Fibroblast of skin of right biceps (primary cell): ENCODE data around the gene SULF2.
"Not testable (repeated sequence)": the region's sequence is repeated elsewhere in the genome, so short reads cannot be mapped to it uniquely, and the experiment has no call there.

ENCODE experiments used
- DNase-seq: peaks from one replicate; pipeline ENCODE4 v3.0.0-alpha.2; 2013

Gene SULF2

DNA sequence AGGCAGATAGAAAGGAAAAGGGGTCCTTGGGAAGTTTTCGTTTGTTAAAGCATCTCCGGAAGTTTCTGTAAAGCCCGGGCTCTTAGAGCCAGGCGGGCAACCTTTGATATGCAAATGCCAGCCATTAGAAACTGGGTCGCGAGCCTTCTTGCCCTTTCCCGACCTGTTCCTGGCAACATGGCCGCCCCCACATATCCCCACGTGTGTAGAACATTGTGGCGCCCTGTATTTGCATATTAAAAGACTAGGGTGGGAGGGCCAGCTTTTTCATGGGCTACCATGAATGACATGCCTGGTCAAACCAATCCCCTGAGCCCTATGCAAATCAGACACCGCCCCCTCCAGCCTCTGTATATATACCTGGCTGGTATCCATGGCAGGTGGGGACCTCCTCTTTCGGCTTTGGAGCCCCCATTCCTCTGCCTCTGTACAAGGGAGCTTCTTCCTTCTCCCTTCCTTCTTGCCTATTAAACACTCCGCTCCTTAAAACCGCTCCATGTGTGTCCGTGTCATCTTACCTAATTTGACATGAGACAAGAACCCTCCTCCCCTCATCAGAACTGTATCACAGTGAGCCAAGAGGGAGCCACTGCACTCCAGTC, 19.0 kb upstream of the SULF2 start:
- DNase-seq, result not testable (repeated sequence)

DNA sequence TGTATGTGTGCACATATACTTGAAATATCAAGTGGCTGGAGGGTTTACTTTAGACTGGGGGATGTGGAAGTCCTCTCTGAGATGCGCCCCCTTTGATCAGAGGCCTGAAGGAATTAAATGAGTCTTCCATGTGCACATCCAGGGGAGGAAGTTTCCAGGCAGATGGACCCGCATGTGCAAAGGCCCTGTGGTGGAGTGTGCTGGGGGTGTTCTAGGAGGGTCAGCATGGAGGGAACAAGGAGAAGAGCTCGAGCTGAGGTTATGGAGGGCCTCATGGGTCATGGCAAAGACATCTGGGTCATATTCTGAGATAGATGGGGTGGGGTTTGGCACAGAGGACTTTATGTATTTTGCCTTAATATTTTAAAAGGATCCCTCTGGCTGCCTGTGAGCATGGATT, 17.7 kb upstream of the SULF2 start:
- no peak for DNase-seq

DNA sequence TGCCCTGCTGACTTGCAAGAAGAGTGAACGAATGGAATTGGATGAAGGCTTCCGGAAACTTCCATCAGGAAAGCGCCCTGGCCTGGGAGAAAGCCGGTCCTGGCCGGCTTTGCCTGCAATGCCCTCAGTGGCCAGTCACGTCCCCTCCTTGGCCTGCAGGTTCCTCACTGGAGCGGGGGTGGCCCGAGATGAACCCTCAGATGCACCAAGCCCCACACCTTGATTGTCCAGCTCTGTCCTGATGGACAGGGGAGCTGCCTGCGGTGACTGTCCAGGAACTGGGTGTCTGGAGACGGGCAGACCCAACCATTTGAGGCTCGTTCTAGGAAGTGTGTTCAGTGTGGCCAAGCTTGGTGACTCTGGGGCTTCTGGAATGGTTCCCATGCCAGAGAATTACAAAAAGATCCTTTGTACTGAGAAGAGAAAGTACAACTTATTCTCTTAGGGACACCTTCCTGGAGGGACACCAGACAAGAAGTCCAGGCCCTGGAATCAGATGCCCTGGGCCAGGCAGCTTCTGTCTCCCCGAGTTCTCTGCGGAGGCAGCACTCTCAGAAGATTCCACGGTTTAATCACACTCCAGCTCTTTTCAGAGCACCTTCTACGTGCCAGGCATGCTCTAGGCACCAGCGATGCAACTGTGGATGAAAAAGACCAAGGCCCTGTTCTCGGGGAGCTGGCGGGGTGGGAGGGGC, 17.1 kb upstream of the SULF2 start:
- no peak for DNase-seq

DNA sequence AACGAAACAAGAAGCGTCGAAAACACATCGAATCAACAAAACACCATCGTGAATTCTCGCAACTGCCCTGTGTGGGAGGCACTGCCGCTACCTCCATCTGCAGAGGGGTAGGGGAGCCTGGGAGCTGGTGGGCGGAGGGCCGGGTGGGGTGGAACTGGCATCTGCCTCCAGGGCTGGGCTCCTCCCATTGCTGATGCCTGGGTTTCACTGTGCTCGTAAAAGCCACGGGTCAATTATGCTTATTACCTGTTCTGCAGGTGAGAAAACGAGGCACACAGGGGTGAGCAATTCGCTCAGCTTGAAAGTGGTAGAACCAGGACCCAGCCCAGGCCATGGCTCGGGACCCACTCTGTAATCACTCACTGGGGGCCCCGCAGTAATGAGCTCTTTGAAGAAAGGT, 16.5 kb upstream of the SULF2 start:
- no peak for DNase-seq

DNA sequence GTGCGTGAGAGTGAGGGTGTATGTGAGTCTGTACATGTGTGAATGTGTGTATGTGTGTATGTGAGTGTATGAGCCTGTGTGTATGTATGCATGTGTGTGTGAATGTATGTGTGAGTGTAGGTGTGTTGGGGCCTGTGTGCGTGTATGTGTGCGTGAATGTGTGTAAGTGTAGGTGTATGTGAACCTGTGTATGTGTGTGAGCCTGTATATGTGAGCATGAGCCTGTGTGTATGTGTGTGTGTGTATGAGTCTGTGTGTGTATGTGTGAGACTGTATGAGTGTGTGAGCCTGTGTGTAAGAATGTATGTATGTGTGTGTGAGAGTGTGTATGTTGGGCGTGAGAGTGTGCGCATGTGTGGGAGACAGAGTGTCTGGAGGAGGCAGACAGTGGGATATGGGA, 15.8 kb upstream of the SULF2 start:
- DNase-seq, result no peak

DNA sequence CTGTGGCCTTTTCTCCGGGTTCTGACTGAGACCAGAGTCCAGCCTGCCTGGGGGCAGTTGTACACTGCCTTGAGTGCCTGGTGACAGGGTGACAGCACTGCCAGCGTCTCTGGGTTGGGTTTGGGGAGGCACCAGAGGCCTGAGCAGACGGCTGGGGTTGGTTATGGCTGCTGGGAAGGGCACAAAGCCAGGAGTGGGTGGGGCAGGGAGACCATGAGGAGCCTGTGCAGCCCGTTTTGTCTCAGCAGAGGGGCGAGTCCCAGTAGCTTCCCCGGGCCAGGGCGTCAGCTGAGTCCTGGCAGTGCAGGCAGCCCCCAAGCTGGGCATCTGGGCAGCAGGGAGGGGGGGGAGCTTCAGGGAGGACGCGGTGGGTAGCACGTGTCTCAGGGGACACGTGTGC, 15.3 kb upstream of the SULF2 start:
- no peak for DNase-seq

DNA sequence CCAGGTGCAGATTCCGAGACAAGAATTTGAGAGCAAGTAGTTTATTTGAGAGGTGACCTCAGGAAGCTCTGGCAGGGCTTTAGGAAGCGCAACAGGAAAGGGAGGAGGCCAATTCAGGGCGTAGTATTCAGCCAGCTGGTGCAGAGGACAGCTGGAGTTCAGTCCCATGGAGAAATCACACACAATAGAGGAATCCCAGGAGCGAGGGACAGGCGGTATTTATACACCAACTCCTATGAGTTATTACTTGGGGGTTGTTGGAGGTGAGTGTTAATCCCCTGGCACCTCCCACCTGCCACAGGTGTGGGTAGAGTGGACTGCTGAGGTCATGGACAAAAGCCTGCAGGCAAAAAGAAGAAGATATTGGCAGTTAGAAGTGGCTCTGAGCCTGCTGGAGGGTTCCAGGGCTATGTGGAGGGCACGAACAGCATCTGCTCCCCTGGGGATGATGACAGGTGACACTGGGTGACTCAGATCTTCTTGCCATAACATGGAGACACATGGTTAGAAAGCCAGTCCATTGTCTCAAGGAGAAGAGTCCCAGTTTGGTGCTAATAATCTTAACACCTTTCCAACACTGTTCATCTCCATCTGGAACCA, 13.9 kb upstream of the SULF2 start:
- no peak for DNase-seq

DNA sequence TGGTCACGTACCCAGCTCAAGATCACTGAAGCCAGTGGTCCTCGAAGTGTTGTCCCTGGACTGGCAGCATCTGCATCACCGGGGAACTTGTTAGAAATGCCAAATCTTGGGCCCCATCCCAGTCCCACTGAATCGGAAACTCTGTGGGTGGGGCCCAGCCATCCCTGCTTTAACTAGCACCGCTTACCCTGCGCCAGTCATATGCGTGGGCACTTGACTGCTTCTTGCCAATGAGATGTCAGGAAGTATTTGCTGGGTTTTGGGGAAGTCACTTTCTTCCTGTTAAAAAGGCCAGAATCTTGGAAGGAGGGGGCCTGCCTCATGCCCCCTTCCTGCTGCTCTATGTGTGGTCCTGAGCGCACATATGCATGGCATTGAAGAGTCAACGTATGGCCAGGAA, 11.7 kb upstream of the SULF2 start:
- no peak for DNase-seq

DNA sequence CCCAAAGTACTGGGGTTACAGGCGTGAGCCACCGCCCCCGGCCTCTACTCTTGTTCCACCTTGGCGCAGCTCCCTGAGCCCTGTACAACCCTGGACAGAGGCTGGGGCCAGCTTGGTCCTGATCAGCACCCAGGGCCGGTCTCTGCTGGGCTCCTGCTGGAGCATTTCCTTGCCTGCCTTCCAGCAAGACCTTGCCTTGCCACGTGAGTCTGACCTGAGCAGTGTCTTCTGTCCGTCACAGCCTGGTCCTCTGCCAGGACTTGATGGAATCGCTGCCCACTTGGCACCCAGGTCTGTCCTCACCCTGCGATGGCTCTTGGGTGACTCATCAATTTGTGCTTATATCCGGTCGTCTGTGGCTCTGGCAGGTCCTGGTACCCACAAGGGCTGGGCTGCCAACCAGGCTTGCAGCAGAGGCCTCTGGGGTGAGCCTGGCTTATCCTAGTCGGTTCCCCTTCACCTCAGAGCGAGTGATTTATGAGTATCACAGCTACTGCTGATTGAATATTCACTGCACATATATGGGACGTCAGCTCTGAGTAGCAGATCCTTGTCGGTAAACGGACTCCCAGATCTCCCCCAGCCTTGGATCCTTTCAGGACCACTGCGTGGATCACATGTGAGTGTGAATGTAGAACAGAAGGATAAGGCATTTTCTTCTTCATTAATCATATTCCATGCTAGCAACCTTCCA, 10.1 kb upstream of the SULF2 start:
- no peak for DNase-seq

DNA sequence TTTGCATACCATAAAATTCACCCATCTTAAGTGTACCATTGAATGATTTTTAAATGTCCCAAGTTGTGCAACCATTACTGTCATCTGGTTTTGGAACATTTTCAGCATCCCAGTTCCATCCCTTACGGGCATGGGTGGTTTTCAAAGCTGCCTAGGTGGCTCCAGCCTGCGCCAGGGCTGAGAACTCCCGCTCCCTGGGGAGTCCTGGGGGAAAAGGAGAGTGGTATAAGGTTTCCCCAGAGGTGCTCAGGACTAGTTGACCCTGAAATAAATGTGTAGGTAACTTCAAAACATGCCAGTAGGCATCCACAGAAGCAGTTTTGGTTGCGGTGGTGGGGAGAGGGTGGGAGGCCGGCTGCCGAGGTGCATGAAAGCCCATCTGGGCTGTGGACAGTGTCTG, 9.0 kb upstream of the SULF2 start:
- DNase-seq, result not testable (repeated sequence)

DNA sequence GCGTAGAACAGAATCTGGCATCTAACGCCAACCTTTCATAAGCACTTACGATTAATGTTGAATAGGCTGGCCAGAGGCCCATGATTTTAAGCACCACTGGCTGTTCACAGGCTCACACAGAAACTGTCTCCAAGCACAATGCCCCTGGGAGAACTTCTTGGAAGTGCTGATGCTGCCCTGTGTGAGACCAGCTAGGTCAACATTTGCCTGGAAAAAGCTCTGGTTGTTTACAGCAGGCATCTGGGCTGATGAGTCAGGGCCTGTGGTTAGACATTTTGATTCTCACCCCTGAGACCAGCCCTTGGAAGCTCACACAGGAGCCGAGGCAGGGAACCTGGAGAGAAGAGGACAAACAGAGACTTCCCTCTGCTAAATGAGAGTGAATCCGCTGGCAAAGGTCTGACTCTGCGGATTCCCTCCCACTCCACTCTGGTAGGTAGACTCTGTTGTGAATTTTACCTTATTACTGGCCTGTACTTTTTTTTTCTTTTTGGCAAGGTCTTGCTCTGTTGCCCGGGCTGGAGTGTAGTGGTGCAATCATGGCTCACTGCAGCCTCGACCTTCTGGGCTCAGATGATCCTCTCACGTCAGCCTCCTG, 6.8 kb upstream of the SULF2 start:
- DNase-seq, result peak; percentile 96

DNA sequence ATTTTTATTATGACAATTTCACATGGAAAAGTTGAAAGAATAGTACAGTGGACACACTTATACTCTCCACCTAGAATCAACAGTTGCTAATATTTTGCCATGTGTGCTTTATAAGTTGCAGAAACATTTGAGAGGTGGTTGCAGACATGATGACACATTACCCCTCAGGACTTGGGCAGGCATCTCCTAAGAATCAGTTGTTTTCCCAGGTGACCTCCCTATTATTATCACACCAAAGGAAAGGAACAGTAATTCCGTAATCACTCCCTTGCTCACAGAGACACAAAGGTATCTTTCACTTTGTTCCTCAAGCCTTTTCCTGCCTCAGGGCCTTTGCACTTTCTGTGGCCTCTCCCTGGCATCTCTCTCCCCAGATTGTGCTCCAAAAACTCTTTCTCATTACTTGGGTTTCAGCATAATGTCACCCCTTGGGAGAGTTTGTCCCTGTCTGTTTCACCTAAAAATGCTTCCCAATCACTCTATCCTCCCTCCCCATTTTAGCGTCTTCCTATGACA, 5.9 kb upstream of the SULF2 start:
- no peak for DNase-seq

DNA sequence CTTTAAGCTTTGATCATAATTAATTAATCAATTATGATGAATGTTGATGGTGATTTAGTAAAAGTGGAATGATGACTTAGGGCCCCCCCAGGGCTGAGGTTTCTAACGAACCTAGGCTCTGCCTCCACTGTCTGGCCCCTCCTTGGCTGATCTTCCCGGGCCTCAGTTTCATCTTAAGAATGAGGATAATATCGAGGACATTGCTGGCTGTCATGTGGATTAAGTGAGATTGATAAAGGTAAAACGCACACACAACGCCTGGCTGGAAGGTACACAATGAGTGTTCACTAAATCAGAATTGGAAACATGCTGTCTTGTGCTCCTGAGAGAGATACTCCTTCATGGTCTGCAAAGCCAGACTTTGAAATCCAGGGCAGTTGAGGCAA, 5.3 kb upstream of the SULF2 start:
- no peak for DNase-seq

DNA sequence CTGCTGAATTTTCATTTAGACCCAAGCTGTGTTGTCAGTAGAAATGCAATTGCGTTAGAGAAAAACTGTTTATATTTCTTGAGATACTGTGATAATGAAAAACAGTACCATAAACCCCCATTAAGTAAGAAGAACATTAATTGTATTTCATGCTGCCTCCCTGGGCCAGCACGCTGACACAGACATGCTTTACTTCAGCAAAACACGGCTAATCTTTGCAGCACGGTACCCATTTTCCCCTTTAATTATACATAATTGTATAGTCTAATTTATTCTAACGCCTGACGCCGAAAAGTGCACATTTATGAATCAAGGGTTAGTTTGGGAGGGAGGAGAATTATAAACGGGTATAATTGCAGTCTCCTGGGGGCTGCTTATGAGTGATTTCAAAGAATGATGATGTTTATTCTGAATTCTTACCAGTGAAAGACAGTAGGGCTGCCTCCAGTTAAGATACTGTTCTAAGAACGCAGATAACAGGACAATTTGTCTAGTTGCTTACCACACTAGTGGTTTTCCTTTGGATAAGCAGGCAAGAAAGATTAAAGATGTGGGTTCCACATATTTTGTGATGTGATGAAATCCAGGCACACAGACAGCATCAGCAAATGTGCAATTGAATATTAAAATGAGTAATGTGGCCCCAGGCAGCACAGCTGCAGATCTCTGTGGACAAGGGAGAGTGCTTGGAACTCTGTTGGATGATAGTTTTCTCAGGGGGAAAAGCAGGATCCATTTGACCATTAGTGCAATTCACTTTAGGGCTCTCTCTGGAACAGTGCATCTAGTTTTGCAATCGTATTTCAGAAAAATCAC, 4.7 kb upstream of the SULF2 start:
- DNase-seq, result peak; percentile 89

DNA sequence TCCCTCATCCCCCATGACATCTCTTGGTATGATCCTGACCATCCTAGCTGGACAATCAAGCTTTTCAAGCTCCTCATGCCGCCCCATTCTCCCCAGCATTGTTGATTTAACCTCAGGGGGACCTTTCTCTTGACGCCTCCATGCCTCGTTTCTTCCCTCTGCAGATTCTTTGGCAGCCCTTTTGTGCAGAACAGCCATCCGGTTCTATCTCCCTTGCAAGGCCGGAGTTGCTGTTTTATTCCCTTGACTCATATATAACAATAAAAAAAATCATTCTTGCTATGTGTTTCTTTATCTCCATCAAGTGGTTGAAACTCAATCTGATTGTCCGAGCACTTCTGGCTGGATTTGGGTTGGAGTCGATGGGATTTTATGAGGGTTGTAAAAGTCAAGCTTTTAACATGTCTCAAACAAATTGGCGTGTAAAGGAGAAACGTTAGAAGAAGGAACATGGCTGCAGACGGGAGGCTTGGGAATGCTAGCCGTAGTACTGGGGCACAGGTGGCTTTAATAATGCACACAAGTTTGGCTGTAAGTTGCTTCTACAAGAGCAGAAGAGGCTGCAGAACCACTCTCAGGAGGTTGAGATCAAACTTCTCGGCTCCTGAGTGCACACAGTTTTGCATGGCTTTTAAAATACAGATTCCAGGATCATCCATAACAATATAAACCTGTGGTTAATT, 3.9 kb upstream of the SULF2 start:
- DNase-seq, result peak; percentile 38

DNA sequence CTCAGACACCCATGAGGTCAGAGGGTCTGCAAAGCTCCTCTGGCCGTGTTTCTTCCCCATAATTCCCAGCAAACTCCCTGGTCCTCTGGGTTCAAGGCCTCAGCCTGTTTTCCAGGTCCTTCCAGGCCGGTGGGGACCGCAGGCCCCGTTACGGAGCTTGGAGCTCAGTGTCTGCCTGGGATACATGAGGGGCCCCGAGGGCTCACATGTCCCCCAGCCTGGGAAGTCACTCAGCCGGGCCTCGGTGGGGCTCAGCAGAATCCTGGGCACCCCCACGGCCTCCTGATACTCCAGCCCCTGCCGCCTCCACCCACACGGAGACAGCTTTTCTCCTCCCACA, 3.4 kb upstream of the SULF2 start:
- no peak for DNase-seq

DNA sequence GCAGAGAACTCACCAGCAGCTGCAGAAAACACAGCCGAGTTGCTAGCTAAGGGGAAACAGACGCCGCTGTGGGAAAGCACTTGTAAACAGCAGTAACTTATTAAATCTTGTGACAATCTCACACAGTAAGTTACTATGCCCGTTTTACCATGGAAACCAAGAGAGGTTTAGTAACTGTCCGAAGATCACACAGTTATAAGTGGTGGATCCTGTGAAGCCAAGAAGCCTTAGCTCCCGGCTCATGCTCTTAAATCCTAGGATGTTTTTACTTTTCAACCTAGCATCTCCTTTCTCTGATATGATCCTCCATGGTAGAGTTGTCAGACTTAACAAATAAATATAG, 1.5 kb upstream of the SULF2 start:
- no peak for DNase-seq

DNA sequence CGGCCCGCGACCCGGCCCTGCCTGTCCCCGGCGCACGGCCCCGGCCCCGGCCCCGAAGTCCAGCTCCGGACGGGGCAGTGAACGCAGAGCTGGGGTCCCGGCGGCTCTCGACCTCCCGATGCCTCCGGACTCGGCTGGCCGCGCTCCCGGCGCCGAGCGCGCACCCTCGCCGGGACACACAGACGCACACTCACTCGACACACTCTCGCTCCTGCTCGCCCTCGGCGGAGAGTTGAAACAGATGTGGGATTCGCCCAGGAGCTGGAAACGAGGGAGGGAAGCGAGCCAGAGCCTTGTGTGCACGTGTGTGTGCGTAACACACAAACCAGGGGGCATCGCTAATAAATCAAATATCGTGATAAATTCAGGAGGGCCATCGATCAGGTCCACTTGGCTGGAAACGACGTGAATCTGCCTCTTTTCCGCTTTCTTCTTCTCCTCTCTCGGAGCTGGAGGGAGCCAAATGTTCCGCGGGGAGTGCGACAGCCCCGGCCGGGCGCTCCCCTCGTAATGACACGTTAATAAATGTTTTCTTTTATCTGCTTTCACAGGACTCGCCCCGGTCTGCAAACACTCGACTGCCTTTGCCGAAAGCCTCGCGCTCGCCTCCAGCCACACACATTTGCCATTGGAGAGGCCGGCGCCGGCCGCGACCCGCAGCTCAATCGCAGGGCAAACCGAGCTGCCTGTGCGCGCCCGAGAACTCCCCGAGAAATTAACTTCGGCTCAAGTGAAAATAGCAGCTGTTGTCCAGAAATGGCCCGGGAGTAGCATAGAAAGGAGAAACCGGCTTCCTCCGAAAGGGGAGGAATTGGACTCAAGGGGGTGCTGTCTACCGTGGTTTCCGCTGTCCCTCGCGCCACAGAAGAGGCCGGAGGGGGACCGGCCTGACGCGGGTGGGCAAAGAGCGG, 828 bp upstream of the SULF2 start:
- peak; percentile 82 for DNase-seq

DNA sequence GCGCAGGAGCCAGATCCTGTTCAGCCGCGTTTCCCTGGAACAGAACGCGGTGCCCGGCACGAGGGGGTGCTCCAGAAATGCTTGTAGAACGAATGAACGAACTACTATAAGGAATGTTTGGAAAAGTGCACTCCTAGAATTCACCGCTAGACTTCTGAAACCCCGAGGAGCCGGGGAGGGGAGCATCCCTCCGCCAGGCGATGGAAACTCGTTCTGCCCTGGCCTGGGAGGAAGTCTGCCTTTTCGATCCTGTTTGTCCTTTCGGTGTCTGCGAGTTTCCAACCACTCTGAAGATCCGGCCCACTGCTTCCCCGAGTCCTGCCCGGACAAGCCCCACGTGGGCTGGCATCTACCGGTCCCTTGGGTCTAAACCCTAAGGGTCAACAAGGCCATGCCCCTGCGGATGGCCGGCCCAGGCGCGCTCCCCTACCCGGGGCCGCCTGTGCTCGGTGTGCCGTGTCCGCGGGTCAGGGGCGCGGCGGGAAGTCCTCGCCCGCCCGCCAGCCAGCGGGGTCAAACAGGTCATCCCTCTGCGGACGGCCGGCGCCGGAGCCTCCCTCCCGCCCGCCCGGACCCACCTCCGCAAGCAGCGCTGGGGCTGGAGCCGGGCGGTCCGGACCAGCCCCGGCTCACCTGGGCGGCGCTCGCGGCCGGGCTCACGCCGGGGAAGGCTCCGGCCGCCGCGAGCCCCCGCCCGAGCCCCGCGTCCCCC, 526 bp downstream of the SULF2 start:
- DNase-seq, result peak; percentile 74

DNA sequence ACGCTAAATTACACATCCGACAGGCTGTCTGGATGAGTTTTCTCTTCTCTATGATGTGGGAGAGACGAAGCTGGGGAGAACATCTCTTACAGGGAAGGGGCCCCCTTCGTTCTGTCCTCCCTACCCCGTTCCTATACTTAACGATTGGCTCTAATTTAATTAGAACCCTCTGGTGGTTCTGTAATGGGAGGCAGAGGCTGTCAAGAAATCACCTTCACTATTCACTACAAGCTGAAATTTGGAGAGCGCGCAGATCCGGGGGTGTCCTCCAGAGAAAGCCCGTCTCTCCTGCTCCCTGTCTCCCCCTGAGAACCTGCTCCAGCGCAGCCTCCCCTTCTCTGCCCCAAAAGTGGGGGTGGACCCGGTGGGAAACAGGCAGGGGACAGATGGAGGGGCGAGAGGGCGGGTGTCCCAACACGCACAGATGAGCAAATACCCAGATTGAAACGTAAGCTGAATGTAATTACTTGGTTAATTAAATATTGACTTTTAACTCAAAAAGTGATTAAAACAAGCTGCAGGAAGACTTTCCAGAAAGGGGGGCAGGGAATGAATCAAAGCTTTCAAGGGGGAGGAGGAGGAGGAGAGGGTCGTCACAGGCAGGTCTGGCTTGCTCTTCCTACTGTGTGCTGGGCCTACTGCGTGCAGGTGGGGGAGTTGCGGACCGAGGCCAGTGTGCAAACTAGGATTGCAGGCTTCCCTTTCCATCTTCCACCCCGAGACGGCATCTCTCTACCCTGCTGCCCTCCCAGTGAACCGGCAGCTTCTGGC, 1.3 kb downstream of the SULF2 start:
- no peak for DNase-seq
